ENCODE results near the gene KIF3A.
"Not testable (repeated sequence)": the region's sequence is repeated elsewhere in the genome, so short reads cannot be mapped to it uniquely, and the experiment has no call there.

The KIF3A gene

GRCh38 chr5:132718544-132719312, 18.6 kb downstream of the KIF3A start:
- DNase-seq (ENCODE audit: low read depth, low spot score): no peak

- no peak for DNase-seq (ENCODE audit: low read depth, low spot score)
Measured at GRCh38 chr5:132714456-132715307, 22.7 kb downstream of the KIF3A start.

GRCh38 chr5:132708645-132709044, 28.7 kb downstream of the KIF3A start:
- no peak for DNase-seq (ENCODE audit: low read depth, low spot score)

GRCh38 chr5:132704875-132705274, 32.5 kb downstream of the KIF3A start:
- no peak for DNase-seq (ENCODE audit: low read depth, low spot score)

GRCh38 chr5:132695956-132696355, 41.4 kb downstream of the KIF3A start:
- no peak for DNase-seq (ENCODE audit: low read depth, low spot score)

- no peak for DNase-seq (ENCODE audit: low read depth, low spot score)
Measured at GRCh38 chr5:132692632-132692967, 44.7 kb downstream of the KIF3A start.

- not testable (repeated sequence) for DNase-seq (ENCODE audit: low read depth, low spot score)
Measured at GRCh38 chr5:132691755-132692631, 45.4 kb downstream of the KIF3A start.

- no peak for DNase-seq (ENCODE audit: low read depth, low spot score)
Measured at GRCh38 chr5:132690156-132690555, 47.2 kb downstream of the KIF3A start.

- DNase-seq (ENCODE audit: low read depth, low spot score): no peak
Measured at GRCh38 chr5:132689513-132689912, 47.8 kb downstream of the KIF3A start.

- DNase-seq (ENCODE audit: low read depth, low spot score): no peak
Measured at GRCh38 chr5:132688536-132689339, 48.6 kb downstream of the KIF3A start.

GRCh38 chr5:132687995-132688394, 49.4 kb downstream of the KIF3A start:
- DNase-seq (ENCODE audit: low read depth, low spot score): no peak

- DNase-seq (ENCODE audit: low read depth, low spot score): no peak
Measured at GRCh38 chr5:132686193-132686592, 51.2 kb downstream of the KIF3A start.

- DNase-seq (ENCODE audit: low read depth, low spot score): no peak
Measured at GRCh38 chr5:132684922-132685720, 52.2 kb downstream of the KIF3A start.

- DNase-seq (ENCODE audit: low read depth, low spot score): no peak
Measured at GRCh38 chr5:132684491-132684890, 52.9 kb downstream of the KIF3A start.

GRCh38 chr5:132681983-132682382, 55.4 kb downstream of the KIF3A start:
- DNase-seq (ENCODE audit: low read depth, low spot score): no peak

- no peak for DNase-seq (ENCODE audit: low read depth, low spot score)
Measured at GRCh38 chr5:132681476-132681831, 55.9 kb downstream of the KIF3A start.

- no peak for DNase-seq (ENCODE audit: low read depth, low spot score)
Measured at GRCh38 chr5:132680780-132681475, 56.4 kb downstream of the KIF3A start.

GRCh38 chr5:132679717-132680380, 57.5 kb downstream of the KIF3A start:
- DNase-seq (ENCODE audit: low read depth, low spot score): no peak

- DNase-seq (ENCODE audit: low read depth, low spot score): no peak
Measured at GRCh38 chr5:132679166-132679565, 58.2 kb downstream of the KIF3A start.
